ENCODE results near the gene SPNS1. TPM values are rescaled to one million over a fixed set of nuclear protein-coding genes. Genes with fewer than 3 reads are reported as not detected.

Gene SPNS1
- total and polyA plus RNA-seq, 2 of the 8 experiments (the other 6 are each of a cell fraction or from before 2014, with no cell fraction given) = 48.8 to 66.9 TPM

DNA sequence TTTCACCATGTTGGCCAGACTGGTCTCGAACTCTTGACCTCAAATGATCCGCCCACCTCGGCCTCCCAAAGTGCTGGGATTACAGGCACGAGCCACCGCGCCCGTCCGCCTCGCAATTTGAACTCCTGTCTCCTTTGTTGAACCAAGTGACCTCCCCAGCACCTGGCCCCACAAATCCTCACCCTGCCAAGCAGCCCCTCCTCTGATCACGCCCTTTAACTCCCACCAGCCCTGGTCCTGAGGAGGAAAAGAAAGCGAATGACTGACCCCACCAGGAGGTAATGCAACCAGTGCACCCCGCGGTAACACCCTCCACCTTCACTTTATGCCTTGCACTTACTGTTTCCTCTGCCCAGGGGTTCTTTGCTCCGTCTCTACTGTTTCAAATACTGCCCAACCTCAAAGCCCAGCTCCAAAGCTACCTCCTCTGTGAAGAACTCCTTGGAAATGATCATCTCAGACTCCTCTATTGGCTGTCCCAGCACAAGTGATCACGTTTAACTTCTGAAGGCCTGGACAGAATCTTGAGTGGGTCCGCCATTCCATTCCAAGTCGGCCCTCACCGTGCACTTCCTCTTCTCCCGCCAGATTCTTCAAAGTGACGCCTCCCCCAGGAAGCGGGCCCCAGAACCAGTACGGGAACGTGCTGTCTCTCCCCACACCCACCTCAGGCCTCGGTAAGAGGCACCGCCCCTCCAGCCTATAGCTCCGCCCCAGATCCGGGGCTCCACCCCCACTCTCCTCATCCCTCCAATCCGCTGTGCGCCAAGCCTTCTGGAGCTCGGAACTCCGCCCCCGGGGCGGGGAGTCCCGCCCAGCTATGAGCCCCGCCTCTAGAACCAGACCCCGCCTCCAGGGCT is 38.4 kb upstream of the SPNS1 start:
- Histone ChIP-seq H2AFZ (ENCODE audit: low read length) (peak overlapping the region; percentile 5; the same call in 1 of the 2 replicates), H4K8ac (ENCODE audit: extremely low read depth, insufficient read depth, low read length) (no peak overlapping the region)

More for the DNA sequence above, 38.4 kb upstream of the SPNS1 start:
- Histone ChIP-seq H4K91ac (replicated peaks; ENCODE audit: insufficient read length, low read length) (no peak overlapping the region), H2BK20ac (ENCODE audit: low read length) (no peak overlapping the region), H2AK5ac (ENCODE audit: low read depth, low read length) (0 out of 2 replicates have a peak overlapping the region, but pooled peaks have one; percentile 42), H3K79me1 (ENCODE audit: low read depth, low read length) (no peaks in the 10 kb centered on the region), H2BK5ac (ENCODE audit: low read depth, low read length) (no peak overlapping the region), H3K18ac (ENCODE audit: extremely low read depth, low read length) (no peak overlapping the region), H3K4ac (replicated peaks; ENCODE audit: insufficient read length, low read depth, low read length) (no peak overlapping the region), H3K79me2 (ENCODE audit: control insufficient read depth in 1 of 2, insufficient read depth in 2 of 2, low read length in 2 of 2) (no peaks in the 10 kb centered on the region), H4K20me1 (replicated peaks in 1 of 2; ENCODE audit: control insufficient read depth in 1 of 2, insufficient read depth in 2 of 2, low read length in 2 of 2) (no peaks in the 10 kb centered on the region), H3K14ac (ENCODE audit: insufficient read length) (no peak overlapping the region), H3K27ac (ENCODE audit: low read depth, low read length) (no peak overlapping the region), H3K23ac (ENCODE audit: insufficient read length) (no peak overlapping the region), H3K4me2 (ENCODE audit: insufficient read depth in 1 of 2, low read depth in 2 of 2, low read length in 2 of 2) (peak overlapping the region; percentile 48 to 59), H3K23me2 (ENCODE audit: low read depth, low read length) (peaks cover 2% of the 10 kb centered on the region; the same call in 1 of the 2 replicates), H3K4me1 (replicated peaks in 1 of 4; ENCODE audit: control insufficient read depth in 3 of 4, insufficient read depth in 4 of 4, low read length in 3 of 4) (no peaks in the 10 kb centered on the region; a peak in 1 of 7 replicates), H2BK12ac (ENCODE audit: low read depth, low read length) (0 out of 2 replicates have a peak overlapping the region, but pooled peaks have one; percentile 27), H3K27me3 (replicated peaks in 1 of 4; ENCODE audit: control insufficient read depth in 3 of 4, extremely low read depth in 1 of 4, insufficient read depth in 3 of 4, low read length in 3 of 4) (no peaks in the 10 kb centered on the region), H3K4me3 (ENCODE audit: extremely low read depth in 1 of 4, insufficient read depth in 2 of 4, low read depth in 3 of 4, low read length in 4 of 4) (peak overlapping the region in 3 of 4 experiments; percentile 11 to 47 (median 19); a peak in 5 of 8 replicates), H3K9ac (replicated peaks in 1 of 4; ENCODE audit: extremely low read depth in 1 of 4, low read depth in 3 of 4, low read length in 3 of 4) (0 out of 7 replicates have a peak overlapping the region, but pooled peaks of 1 of the 4 experiments have one; percentile 38), H2BK15ac (ENCODE audit: low read length) (0 out of 2 replicates have a peak overlapping the region, but pooled peaks have one; percentile 46), H4K5ac (ENCODE audit: insufficient read length, low read depth, low read length) (no peak overlapping the region), H2BK120ac (replicated peaks; ENCODE audit: low read depth, low read length) (no peak overlapping the region), H3K36me3 (ENCODE audit: control insufficient read depth in 2 of 4, insufficient read depth in 4 of 4, low read length in 3 of 4) (no peaks in the 10 kb centered on the region), H3K9me3 (ENCODE audit: insufficient read depth in 2 of 2, low read depth in 1 of 2, low read length in 1 of 2) (no peaks in the 10 kb centered on the region), H3K56ac (replicated peaks; ENCODE audit: insufficient read length, low read depth, low read length) (no peak overlapping the region)
- WGBS, 2 experiments (ENCODE audit: extremely low coverage in 1 of 2, insufficient coverage in 1 of 2, insufficient read length in 1 of 2, insufficient replicate concordance in 2 of 2, low coverage in 1 of 2, low lambda C conversion rate in 2 of 2, missing lambda C conversion rate in 1 of 2) = 72% methylated on average over 36 of the region's 36 CpGs; no CpG with 5 or more reads in 1 of the 2 experiments
- FAIRE-seq (peak; percentile 58), DNase-seq (ENCODE audit: low read depth in 1 of 2, low spot score in 2 of 2) (peak; percentile 78 to 94)
- ChIA-PET CTCF (ENCODE audit: partially characterized antibody) (interaction anchor here (0.6 to 1.8 kb wide), 8 partner anchors 9 to 80 kb away, joined by 3 to 16 read pairs (median 3); no protein-coding TSS in a partner anchor), POLR2A (ENCODE audit: partially characterized antibody) (interaction anchor here (0.9 to 3.3 kb wide), 6 partner anchors 9 to 114 kb away, joined by 3 to 23 read pairs (median 6); partner anchors contain the start of genes ATXN2L and RABEP2)
- TF ChIP-seq, protein P1, sequence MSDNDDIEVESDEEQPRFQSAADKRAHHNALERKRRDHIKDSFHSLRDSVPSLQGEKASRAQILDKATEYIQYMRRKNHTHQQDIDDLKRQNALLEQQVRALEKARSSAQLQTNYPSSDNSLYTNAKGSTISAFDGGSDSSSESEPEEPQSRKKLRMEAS (IDR thresholded peaks at IDR 0.05) = peak; percentile 65; the same call in 1 of the 2 replicates
- TF ChIP-seq, protein P2, sequence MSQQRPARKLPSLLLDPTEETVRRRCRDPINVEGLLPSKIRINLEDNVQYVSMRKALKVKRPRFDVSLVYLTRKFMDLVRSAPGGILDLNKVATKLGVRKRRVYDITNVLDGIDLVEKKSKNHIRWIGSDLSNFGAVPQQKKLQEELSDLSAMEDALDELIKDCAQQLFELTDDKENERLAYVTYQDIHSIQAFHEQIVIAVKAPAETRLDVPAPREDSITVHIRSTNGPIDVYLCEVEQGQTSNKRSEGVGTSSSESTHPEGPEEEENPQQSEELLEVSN (IDR thresholded peaks at IDR 0.05) = peak; percentile 92
- TF ChIP-seq SP1 (IDR thresholded peaks at IDR 0.05; ENCODE audit: low read depth, low read length) (peak; percentile 38; the same call in 1 of the 2 replicates), NRF1 (IDR thresholded peaks at IDR 0.05; ENCODE audit: low read depth, low read length) (no peak), EGR1 (IDR thresholded peaks at IDR 0.05; ENCODE audit: borderline replicate concordance, low read depth, low read length) (peak; percentile 12; the same call in 1 of the 2 replicates), EZH2 (IDR thresholded peaks at IDR 0.05; ENCODE audit: low read depth, low read length, severe bottlenecking) (no peak)

Measured in H1 (cell line).